Liver (tissue), 9 donors: ENCODE data around the gene ZNF592. TPM values are rescaled to one million over a fixed set of nuclear protein-coding genes. Genes with fewer than 3 reads are reported as not detected.

Source experiments
- DNase-seq: peaks from one replicate; pipeline ENCODE4 v3.0.0-alpha.2; 2017; ENCODE audit warnings: low spot score
- H3K27ac ChIP-seq, 2 donors: one replicate each; pipeline ENCODE4 v1.7.0; 2013; ENCODE audit warnings: inconsistent platforms in 2 of 2, low read length in 2 of 2, control low read depth in 1 of 2, low read depth in 1 of 2, mild to moderate bottlenecking in 1 of 2
- H3K27me3 ChIP-seq, 4 donors: one replicate each; pipeline versions ENCODE4 v1.6.1 to v1.7.0; 2013; ENCODE audit warnings: low read length in 3 of 4, inconsistent platforms in 1 of 4, mild to moderate bottlenecking in 1 of 4, moderate library complexity in 1 of 4; ENCODE audit not compliant: control insufficient read depth in 4 of 4, insufficient read depth in 4 of 4
- H3K36me3 ChIP-seq, 4 donors: one replicate each; pipeline versions ENCODE4 v1.6.1 to v1.7.0; 2013; ENCODE audit warnings: low read length in 3 of 4, mild to moderate bottlenecking in 3 of 4, low read depth in 1 of 4, moderate library complexity in 1 of 4; ENCODE audit not compliant: control insufficient read depth in 4 of 4, insufficient read depth in 3 of 4
- H3K4me1 ChIP-seq, 4 donors: one replicate each; pipeline versions ENCODE4 v1.6.1 to v1.7.0; 2013; ENCODE audit warnings: low read length in 3 of 4, mild to moderate bottlenecking in 3 of 4, moderate library complexity in 1 of 4; ENCODE audit not compliant: control insufficient read depth in 4 of 4, insufficient read depth in 4 of 4
- H3K4me3 ChIP-seq, 3 donors: one replicate each; pipeline versions ENCODE4 v1.6.1 to v1.7.0; 2013; ENCODE audit warnings: low read length in 3 of 3, control low read depth in 1 of 3, low read depth in 1 of 3, mild to moderate bottlenecking in 1 of 3
- H3K9ac ChIP-seq, 2 donors: one replicate each; pipeline ENCODE4 v1.7.0; 2013; ENCODE audit warnings: low read length in 2 of 2, mild to moderate bottlenecking in 2 of 2, moderate library complexity in 2 of 2, control low read depth in 1 of 2, low read depth in 1 of 2
- H3K9me3 ChIP-seq, 4 donors: one replicate each; pipeline versions ENCODE4 v1.6.1 to v1.7.0; 2013; ENCODE audit warnings: low read length in 3 of 4; ENCODE audit not compliant: control insufficient read depth in 4 of 4
- ATF3 ChIP-seq: IDR thresholded peaks from 2 replicates; pipeline ENCODE4 v1.6.1; 2016; ENCODE audit warnings: antibody characterized with exemption
- CTCF ChIP-seq: fragments of 150-350 bp; IDR thresholded peaks from 2 replicates; pipeline ENCODE4 v1.5.1; 2017; ENCODE audit warnings: improper control_type of control experiment, low read depth, low read length; ENCODE audit not compliant: missing input control
- EGR1 ChIP-seq, 2 donors: IDR thresholded peaks; 2 replicates each; pipeline ENCODE4 v1.6.1; 2016 to 2018; ENCODE audit warnings: antibody characterized with exemption in 2 of 2, low read depth in 2 of 2
- FOXA1 ChIP-seq: IDR thresholded peaks from 2 replicates; pipeline ENCODE4 v1.6.1; 2016; ENCODE audit warnings: antibody characterized with exemption
- GABPA ChIP-seq, 2 donors: IDR thresholded peaks in 1 of 2; conservative IDR thresholded peaks in 1 of 2; 2 replicates each; pipeline ENCODE4 v1.6.1; 2016; ENCODE audit warnings: antibody characterized with exemption in 2 of 2, mild to moderate bottlenecking in 1 of 2, moderate library complexity in 1 of 2
- HNF4G ChIP-seq: IDR thresholded peaks from 2 replicates; pipeline ENCODE4 v1.6.1; 2016; ENCODE audit warnings: antibody characterized with exemption
- JUND ChIP-seq, 2 donors: IDR thresholded peaks; 2 replicates each; pipeline ENCODE4 v1.6.1; 2016; ENCODE audit warnings: antibody characterized with exemption in 2 of 2
- MAX ChIP-seq: IDR thresholded peaks from 2 replicates; pipeline ENCODE4 v1.6.1; 2016; ENCODE audit warnings: antibody characterized with exemption
- NR2F2 ChIP-seq: IDR thresholded peaks from 2 replicates; pipeline ENCODE4 v1.6.1; 2016; ENCODE audit warnings: antibody characterized with exemption
- RAD21 ChIP-seq, 2 donors: IDR thresholded peaks; 2 replicates each; pipeline ENCODE4 v1.6.1; 2016; ENCODE audit warnings: antibody characterized with exemption in 2 of 2, mild to moderate bottlenecking in 2 of 2
- REST ChIP-seq: IDR thresholded peaks from 2 replicates; pipeline ENCODE4 v1.6.1; 2016; ENCODE audit warnings: antibody characterized with exemption, mild to moderate bottlenecking
- RXRA ChIP-seq, 2 donors: IDR thresholded peaks; 2 replicates each; pipeline ENCODE4 v1.6.1; 2017 to 2018; ENCODE audit warnings: antibody characterized with exemption in 2 of 2, mild to moderate bottlenecking in 1 of 2
- SP1 ChIP-seq: IDR thresholded peaks from 2 replicates; pipeline ENCODE4 v1.6.1; 2018; ENCODE audit warnings: antibody characterized with exemption, mild to moderate bottlenecking
- TAF1 ChIP-seq: conservative IDR thresholded peaks from 2 replicates; pipeline ENCODE4 v1.6.1; 2016; ENCODE audit warnings: antibody characterized with exemption, mild to moderate bottlenecking
- YY1 ChIP-seq: IDR thresholded peaks from 2 replicates; pipeline ENCODE4 v1.6.1; 2016; ENCODE audit warnings: antibody characterized with exemption, mild to moderate bottlenecking
- ZBTB33 ChIP-seq: IDR thresholded peaks from 2 replicates; pipeline ENCODE4 v1.6.1; 2016; ENCODE audit warnings: antibody characterized with exemption
- WGBS: extraction: QIAGEN DNeasy Blood & Tissue Kit; methylation state at CpG from one replicate; pipeline ENCODE4 v1.1.7; 2013; 5-methylcytosine and 5-hydroxymethylcytosine counted together
- polyA plus RNA-seq, 2 donors: library from polyadenylated mRNA; stranded (reverse) in 1 of 2; unstranded in 1 of 2; fragments of 200-250 nt in 1 of 2; fragments of >200 nt in 1 of 2; fragmentation: Nextera tagmentation in 1 of 2; extraction: Ambion mirVana in 1 of 2; gene quantifications; one replicate each; pipeline versions ENCODE4 v1.2.1 to v1.2.3, GENCODE V29; 2013 to 2015
- total RNA-seq, 2 donors: library from RNA; depleted of rRNA; stranded (reverse); fragments of >200 nt; gene quantifications; one replicate each; pipeline ENCODE4 v1.2.3, GENCODE V29; 2014
- donor health status: healthy.
- donor health status: healthy.
- donor health status: healthy.
- donor health status: healthy.
- donor health status: healthy.

Gene ZNF592
- total and polyA plus RNA-seq, 4 donors, result 4.4 to 10.6 (median 7.5) TPM

GRCh38 chr15:84715441-84716035, 32.9 kb upstream of the ZNF592 start:
- peaks cover 0 to 20% (median 15%) of the 10 kb centered on the region in 4 donors for H3K4me1 ChIP-seq
- peak; percentile 44 for DNase-seq
- H3K36me3 ChIP-seq, result peaks cover 0 to 3% (median 0%) of the 10 kb centered on the region in 4 donors
- peak overlapping the region; percentile 89 to 97 for H3K27ac ChIP-seq
- no peaks in the 10 kb centered on the region for H3K27me3 ChIP-seq
- H3K9me3 ChIP-seq, result no peaks in the 10 kb centered on the region
- TF ChIP-seq RXRA (IDR thresholded peaks at IDR 0.05) (no peak), REST (no peak), ZBTB33 (no peak), ATF3 (no peak), HNF4G (no peak), TAF1 (peak; percentile 13), SP1 (no peak), FOXA1 (no peak)
- H3K4me3 ChIP-seq, result peak overlapping the region; percentile 81 to 98 (median 95)
- peak overlapping the region; percentile 74 to 76 for H3K9ac ChIP-seq
- under 1% methylated on average over 36 of the region's 36 CpGs for WGBS

GRCh38 chr15:84716036-84716732, 32.2 kb upstream of the ZNF592 start, which contains the start of gene SEC11A:
Gene SEC11A, minus strand, starts transcription at chr15:84716139. Its CDS starts 64 bp downstream, at chr15:84716075.
- under 1% methylated on average over 57 of the region's 57 CpGs for whole genome bisulfite sequencing
- peaks cover 0 to 20% (median 15%) of the 10 kb centered on the region in 4 donors for H3K4me1 ChIP-seq
- H3K36me3 ChIP-seq, result peaks cover 0 to 1% (median 0%) of the 10 kb centered on the region in 4 donors
- peak within 1 kb of the TSS; percentile 81 to 98 (median 95) for H3K4me3 ChIP-seq
- DNase-seq, result peak; percentile 95
- peak within 1 kb of the TSS; percentile 89 to 97 for H3K27ac ChIP-seq
- H3K9me3 ChIP-seq, result no peaks in the 10 kb centered on the region
- TF ChIP-seq EGR1 (IDR thresholded peaks at IDR 0.05; ENCODE audit: low read depth in 2 of 2), result peak in 1 of 2 donors; percentile 23
- TF ChIP-seq TAF1, result peak; percentile 65
- TF ChIP-seq RAD21 (IDR thresholded peaks at IDR 0.05), result peak in 1 of 2 donors; percentile 26
- no peak for TF ChIP-seq ATF3
- TF ChIP-seq FOXA1, result peak; percentile 19
- peak; percentile 60 for TF ChIP-seq SP1
- TF ChIP-seq MAX, result peak; percentile 65
- peak; percentile 24 to 42 for TF ChIP-seq RXRA (IDR thresholded peaks at IDR 0.05)
- peak; percentile 86 for TF ChIP-seq REST
- peak; percentile 95 to 98 for TF ChIP-seq GABPA (IDR thresholded peaks at IDR 0.05 in 1 of 2, conservative IDR thresholded peaks at IDR 0.05 in 1 of 2)
- TF ChIP-seq YY1, result peak; percentile 71
- TF ChIP-seq NR2F2, result peak; percentile 60
- TF ChIP-seq CTCF, result no peak
- no peak for TF ChIP-seq HNF4G
- no peak for TF ChIP-seq JUND (IDR thresholded peaks at IDR 0.05)
- H3K9ac ChIP-seq, result peak within 1 kb of the TSS; percentile 76 to 86
- H3K27me3 ChIP-seq, result no peaks in the 10 kb centered on the region
